Measurements from ENCODE around the gene SH3TC1.

DNA sequence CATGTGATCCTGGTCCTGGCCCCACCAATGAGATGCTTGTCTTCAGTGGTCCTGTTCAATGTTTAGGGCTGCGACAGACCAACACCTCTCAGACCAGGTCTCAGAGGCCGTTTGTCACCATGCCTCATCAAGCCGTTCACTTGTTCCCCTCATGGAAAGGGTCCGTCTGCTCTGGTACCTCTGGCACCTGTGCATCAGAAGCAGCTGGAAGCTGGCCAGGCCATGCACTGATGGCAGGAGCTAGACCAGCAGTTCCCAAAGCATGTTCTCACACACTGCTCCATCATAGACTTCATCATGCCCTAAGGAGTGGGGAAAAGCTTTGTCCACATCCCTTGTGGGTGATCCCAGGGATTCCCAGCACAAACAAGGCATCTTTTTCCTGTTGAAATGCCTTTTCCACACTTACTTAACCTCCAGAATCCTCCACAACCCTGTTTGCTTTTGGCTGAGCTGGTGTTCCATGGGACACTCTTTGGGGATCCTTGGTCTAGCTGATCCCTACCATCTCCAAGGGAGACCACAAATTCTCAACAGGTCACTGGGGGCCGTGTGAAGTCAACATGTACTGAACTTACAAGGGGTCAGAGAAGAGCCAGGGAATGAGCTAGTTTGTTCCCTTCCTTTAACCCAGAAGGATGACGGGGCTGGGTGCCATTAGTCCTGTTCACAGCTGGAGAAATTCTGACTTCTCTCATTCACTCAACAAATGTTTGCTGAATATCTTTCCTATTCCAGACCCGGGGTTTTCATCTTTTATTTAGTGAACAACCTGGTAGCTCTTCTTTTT, 21.8 kb downstream of the SH3TC1 start:
- TF ChIP-seq, protein P1, sequence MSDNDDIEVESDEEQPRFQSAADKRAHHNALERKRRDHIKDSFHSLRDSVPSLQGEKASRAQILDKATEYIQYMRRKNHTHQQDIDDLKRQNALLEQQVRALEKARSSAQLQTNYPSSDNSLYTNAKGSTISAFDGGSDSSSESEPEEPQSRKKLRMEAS (IDR thresholded peaks at IDR 0.05), result no peak
- TF ChIP-seq, protein P2, sequence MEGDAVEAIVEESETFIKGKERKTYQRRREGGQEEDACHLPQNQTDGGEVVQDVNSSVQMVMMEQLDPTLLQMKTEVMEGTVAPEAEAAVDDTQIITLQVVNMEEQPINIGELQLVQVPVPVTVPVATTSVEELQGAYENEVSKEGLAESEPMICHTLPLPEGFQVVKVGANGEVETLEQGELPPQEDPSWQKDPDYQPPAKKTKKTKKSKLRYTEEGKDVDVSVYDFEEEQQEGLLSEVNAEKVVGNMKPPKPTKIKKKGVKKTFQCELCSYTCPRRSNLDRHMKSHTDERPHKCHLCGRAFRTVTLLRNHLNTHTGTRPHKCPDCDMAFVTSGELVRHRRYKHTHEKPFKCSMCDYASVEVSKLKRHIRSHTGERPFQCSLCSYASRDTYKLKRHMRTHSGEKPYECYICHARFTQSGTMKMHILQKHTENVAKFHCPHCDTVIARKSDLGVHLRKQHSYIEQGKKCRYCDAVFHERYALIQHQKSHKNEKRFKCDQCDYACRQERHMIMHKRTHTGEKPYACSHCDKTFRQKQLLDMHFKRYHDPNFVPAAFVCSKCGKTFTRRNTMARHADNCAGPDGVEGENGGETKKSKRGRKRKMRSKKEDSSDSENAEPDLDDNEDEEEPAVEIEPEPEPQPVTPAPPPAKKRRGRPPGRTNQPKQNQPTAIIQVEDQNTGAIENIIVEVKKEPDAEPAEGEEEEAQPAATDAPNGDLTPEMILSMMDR (IDR thresholded peaks at IDR 0.05; ENCODE audit: low read depth, low read length, missing input control), result no peak
- no peak for TF ChIP-seq RXRA (IDR thresholded peaks at IDR 0.05)
- TF ChIP-seq, protein P3, sequence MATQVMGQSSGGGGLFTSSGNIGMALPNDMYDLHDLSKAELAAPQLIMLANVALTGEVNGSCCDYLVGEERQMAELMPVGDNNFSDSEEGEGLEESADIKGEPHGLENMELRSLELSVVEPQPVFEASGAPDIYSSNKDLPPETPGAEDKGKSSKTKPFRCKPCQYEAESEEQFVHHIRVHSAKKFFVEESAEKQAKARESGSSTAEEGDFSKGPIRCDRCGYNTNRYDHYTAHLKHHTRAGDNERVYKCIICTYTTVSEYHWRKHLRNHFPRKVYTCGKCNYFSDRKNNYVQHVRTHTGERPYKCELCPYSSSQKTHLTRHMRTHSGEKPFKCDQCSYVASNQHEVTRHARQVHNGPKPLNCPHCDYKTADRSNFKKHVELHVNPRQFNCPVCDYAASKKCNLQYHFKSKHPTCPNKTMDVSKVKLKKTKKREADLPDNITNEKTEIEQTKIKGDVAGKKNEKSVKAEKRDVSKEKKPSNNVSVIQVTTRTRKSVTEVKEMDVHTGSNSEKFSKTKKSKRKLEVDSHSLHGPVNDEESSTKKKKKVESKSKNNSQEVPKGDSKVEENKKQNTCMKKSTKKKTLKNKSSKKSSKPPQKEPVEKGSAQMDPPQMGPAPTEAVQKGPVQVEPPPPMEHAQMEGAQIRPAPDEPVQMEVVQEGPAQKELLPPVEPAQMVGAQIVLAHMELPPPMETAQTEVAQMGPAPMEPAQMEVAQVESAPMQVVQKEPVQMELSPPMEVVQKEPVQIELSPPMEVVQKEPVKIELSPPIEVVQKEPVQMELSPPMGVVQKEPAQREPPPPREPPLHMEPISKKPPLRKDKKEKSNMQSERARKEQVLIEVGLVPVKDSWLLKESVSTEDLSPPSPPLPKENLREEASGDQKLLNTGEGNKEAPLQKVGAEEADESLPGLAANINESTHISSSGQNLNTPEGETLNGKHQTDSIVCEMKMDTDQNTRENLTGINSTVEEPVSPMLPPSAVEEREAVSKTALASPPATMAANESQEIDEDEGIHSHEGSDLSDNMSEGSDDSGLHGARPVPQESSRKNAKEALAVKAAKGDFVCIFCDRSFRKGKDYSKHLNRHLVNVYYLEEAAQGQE (IDR thresholded peaks at IDR 0.05), result no peak
- TF ChIP-seq TAF1 (conservative IDR thresholded peaks at IDR 0.05), result no peak
- no peak for TF ChIP-seq RAD21 (IDR thresholded peaks at IDR 0.05)
- TF ChIP-seq NR2F2 (IDR thresholded peaks at IDR 0.05), result no peak
- TF ChIP-seq GABPA (IDR thresholded peaks at IDR 0.05 in 1 of 2, conservative IDR thresholded peaks at IDR 0.05 in 1 of 2), result no peak
- no peak for TF ChIP-seq FOXA1 (IDR thresholded peaks at IDR 0.05)
- TF ChIP-seq YY1 (IDR thresholded peaks at IDR 0.05), result no peak
- no peak for TF ChIP-seq SP1 (IDR thresholded peaks at IDR 0.05)
- TF ChIP-seq EGR1 (IDR thresholded peaks at IDR 0.05; ENCODE audit: low read depth in 2 of 2), result no peak
